ENCODE results near the gene RFC3.

- TF ChIP-seq CTCF (conservative IDR thresholded peaks at IDR 0.05) (no peak), EZH2 (IDR thresholded peaks at IDR 0.05; ENCODE audit: low read depth) (no peak)
Measured at GRCh38 chr13:33867472-33867871, 49.5 kb downstream of the RFC3 start.

Measured in PC-9 (cell line).